A549 (cell line): ENCODE results near the gene CACNA1I.

Source experiments
- CBX8 ChIP-seq: fragments of 200-600 bp; sonication (generic); IDR thresholded peaks from 2 replicates; pipeline ENCODE4 v1.6.1; 2016
- EP300 ChIP-seq, 2 experiments: fragments of >200 bp; sonication (Bioruptor Twin); formaldehyde crosslinking; IDR thresholded peaks; 2 replicates in 1 of 2; 3 replicates in 1 of 2; pipeline ENCODE4 v1.6.1; 2016 to 2017
- JUN ChIP-seq, 2 experiments: fragments of >200 bp; sonication (Bioruptor Twin); formaldehyde crosslinking; IDR thresholded peaks; 2 replicates in 1 of 2; 3 replicates in 1 of 2; pipeline ENCODE4 v1.6.1; 2016 to 2017
- MYC ChIP-seq: IDR thresholded peaks from 2 replicates; pipeline ENCODE4 v1.6.1; 2012; ENCODE audit warnings: mild to moderate bottlenecking, inconsistent platforms, low read length, improper control_type of control experiment, borderline replicate concordance
- NFE2L2 ChIP-seq: fragments of 150-350 bp; conservative IDR thresholded peaks from 2 replicates; pipeline ENCODE4 v1.6.1; 2014; ENCODE audit warnings: low read length
- POLR2A ChIP-seq: IDR thresholded peaks from 2 replicates; pipeline ENCODE4 v1.6.1; 2012; ENCODE audit warnings: mild to moderate bottlenecking, low read length
- POLR2AphosphoS2 ChIP-seq: conservative IDR thresholded peaks from 2 replicates; pipeline ENCODE4 v1.6.1; 2012; ENCODE audit warnings: low read length, improper control_type of control experiment, inconsistent platforms
- RAD21 ChIP-seq, 2 experiments: fragments of >200 bp in 1 of 2; sonication (Bioruptor Twin) in 1 of 2; formaldehyde crosslinking in 1 of 2; IDR thresholded peaks in 1 of 2; conservative IDR thresholded peaks in 1 of 2; 2 replicates in 1 of 2; 3 replicates in 1 of 2; pipeline ENCODE4 v1.6.1; 2012 to 2018; ENCODE audit warnings: inconsistent platforms in 1 of 2
- RCOR1 ChIP-seq: fragments of 150-350 bp; IDR thresholded peaks from 2 replicates; pipeline ENCODE4 v1.6.1; 2014; ENCODE audit warnings: antibody characterized with exemption, low read length, low read depth
- SMC3 ChIP-seq: fragments of >200 bp; sonication (Bioruptor Twin); formaldehyde crosslinking; IDR thresholded peaks from 3 replicates; pipeline ENCODE4 v1.6.1; 2018; ENCODE audit warnings: inconsistent platforms
- TF ChIP-seq, protein P1 (sequence below): fragments of >200 bp; sonication (Bioruptor Twin); formaldehyde crosslinking; IDR thresholded peaks from 3 replicates; pipeline ENCODE4 v1.5.1; 2016
- TF ChIP-seq, protein P2 (sequence below): fragments of 200-600 bp; sonication (generic); IDR thresholded peaks from 2 replicates; pipeline ENCODE4 v1.6.1; 2016; ENCODE audit warnings: antibody characterized with exemption, mild to moderate bottlenecking, moderate library complexity
- TF ChIP-seq, protein P3 (sequence below): IDR thresholded peaks from 2 replicates; pipeline ENCODE4 v1.6.1; 2012

DNA sequence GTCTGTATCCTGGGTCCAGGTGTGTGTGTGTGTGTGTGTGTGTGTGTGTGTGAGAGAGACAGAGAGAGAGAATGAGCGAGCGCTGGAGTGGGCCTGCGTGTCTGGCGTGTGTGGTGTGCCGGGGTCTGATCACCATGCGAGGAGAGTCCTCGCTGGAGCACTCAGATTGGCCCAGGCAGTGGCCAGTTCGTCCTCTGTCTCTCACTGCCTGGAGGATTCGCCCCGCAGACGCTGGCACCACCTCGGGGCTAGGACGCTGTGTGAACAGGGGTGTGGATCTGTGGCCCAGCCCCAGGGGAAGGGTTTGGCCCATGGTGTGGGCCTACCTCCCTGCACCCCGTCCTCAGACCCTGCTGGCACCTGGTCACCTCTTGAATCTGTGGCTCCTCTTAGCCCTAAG lies 11.6 kb upstream of the CACNA1I start:
- TF ChIP-seq, protein P1, sequence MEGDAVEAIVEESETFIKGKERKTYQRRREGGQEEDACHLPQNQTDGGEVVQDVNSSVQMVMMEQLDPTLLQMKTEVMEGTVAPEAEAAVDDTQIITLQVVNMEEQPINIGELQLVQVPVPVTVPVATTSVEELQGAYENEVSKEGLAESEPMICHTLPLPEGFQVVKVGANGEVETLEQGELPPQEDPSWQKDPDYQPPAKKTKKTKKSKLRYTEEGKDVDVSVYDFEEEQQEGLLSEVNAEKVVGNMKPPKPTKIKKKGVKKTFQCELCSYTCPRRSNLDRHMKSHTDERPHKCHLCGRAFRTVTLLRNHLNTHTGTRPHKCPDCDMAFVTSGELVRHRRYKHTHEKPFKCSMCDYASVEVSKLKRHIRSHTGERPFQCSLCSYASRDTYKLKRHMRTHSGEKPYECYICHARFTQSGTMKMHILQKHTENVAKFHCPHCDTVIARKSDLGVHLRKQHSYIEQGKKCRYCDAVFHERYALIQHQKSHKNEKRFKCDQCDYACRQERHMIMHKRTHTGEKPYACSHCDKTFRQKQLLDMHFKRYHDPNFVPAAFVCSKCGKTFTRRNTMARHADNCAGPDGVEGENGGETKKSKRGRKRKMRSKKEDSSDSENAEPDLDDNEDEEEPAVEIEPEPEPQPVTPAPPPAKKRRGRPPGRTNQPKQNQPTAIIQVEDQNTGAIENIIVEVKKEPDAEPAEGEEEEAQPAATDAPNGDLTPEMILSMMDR = no peak
- TF ChIP-seq, protein P2, sequence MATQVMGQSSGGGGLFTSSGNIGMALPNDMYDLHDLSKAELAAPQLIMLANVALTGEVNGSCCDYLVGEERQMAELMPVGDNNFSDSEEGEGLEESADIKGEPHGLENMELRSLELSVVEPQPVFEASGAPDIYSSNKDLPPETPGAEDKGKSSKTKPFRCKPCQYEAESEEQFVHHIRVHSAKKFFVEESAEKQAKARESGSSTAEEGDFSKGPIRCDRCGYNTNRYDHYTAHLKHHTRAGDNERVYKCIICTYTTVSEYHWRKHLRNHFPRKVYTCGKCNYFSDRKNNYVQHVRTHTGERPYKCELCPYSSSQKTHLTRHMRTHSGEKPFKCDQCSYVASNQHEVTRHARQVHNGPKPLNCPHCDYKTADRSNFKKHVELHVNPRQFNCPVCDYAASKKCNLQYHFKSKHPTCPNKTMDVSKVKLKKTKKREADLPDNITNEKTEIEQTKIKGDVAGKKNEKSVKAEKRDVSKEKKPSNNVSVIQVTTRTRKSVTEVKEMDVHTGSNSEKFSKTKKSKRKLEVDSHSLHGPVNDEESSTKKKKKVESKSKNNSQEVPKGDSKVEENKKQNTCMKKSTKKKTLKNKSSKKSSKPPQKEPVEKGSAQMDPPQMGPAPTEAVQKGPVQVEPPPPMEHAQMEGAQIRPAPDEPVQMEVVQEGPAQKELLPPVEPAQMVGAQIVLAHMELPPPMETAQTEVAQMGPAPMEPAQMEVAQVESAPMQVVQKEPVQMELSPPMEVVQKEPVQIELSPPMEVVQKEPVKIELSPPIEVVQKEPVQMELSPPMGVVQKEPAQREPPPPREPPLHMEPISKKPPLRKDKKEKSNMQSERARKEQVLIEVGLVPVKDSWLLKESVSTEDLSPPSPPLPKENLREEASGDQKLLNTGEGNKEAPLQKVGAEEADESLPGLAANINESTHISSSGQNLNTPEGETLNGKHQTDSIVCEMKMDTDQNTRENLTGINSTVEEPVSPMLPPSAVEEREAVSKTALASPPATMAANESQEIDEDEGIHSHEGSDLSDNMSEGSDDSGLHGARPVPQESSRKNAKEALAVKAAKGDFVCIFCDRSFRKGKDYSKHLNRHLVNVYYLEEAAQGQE = no peak
- TF ChIP-seq JUN (IDR thresholded peaks at IDR 0.05) (no peak), RAD21 (conservative IDR thresholded peaks at IDR 0.05 in 1 of 2, IDR thresholded peaks at IDR 0.05 in 1 of 2) (no peak), SMC3 (no peak), NFE2L2 (no peak), POLR2A (no peak), POLR2AphosphoS2 (no peak), CBX8 (no peak), RCOR1 (no peak), EP300 (IDR thresholded peaks at IDR 0.05) (no peak), MYC (no peak)
- TF ChIP-seq, protein P3, sequence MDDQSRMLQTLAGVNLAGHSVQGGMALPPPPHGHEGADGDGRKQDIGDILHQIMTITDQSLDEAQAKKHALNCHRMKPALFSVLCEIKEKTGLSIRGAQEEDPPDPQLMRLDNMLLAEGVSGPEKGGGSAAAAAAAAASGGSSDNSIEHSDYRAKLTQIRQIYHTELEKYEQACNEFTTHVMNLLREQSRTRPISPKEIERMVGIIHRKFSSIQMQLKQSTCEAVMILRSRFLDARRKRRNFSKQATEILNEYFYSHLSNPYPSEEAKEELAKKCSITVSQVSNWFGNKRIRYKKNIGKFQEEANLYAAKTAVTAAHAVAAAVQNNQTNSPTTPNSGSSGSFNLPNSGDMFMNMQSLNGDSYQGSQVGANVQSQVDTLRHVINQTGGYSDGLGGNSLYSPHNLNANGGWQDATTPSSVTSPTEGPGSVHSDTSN = no peak
